NT2/D1 (cell line): ENCODE data around the gene LYSMD2.

Experiments used
- DNase-seq: peaks from one replicate; pipeline ENCODE4 v3.0.0-alpha.2; 2011; ENCODE audit warnings: low read depth, low spot score
- H3K27me3 ChIP-seq: 2 replicates; pipeline ENCODE4 v1.6.0; 2011; ENCODE audit warnings: mild to moderate bottlenecking; ENCODE audit not compliant: insufficient read length, insufficient read depth
- H3K36me3 ChIP-seq: 2 replicates; pipeline ENCODE4 v1.6.1; 2011; ENCODE audit warnings: mild to moderate bottlenecking, low read length, mixed read lengths; ENCODE audit not compliant: insufficient read depth, insufficient read length
- H3K4me1 ChIP-seq: 2 replicates; pipeline ENCODE4 v1.5.1; 2011; ENCODE audit not compliant: insufficient read depth, insufficient read length
- H3K4me3 ChIP-seq: 2 replicates; pipeline ENCODE4 v1.5.1; 2011; ENCODE audit warnings: low read depth; ENCODE audit not compliant: insufficient read length
- H3K9ac ChIP-seq: 2 replicates; pipeline ENCODE4 v1.6.0; 2011; ENCODE audit warnings: low read depth; ENCODE audit not compliant: insufficient read length
- H3K9me3 ChIP-seq: 2 replicates; pipeline ENCODE4 v1.5.1; 2011; ENCODE audit warnings: mild to moderate bottlenecking, low read length; ENCODE audit not compliant: insufficient read depth
- SUZ12 ChIP-seq: IDR thresholded peaks from 2 replicates; pipeline ENCODE4 v1.6.1; 2011; ENCODE audit not compliant: insufficient read length, insufficient read depth; ENCODE audit errors: extremely low read depth
- YY1 ChIP-seq: IDR thresholded peaks from 2 replicates; pipeline ENCODE4 v1.6.1; 2011; ENCODE audit not compliant: insufficient read length, insufficient read depth
- ZNF274 ChIP-seq: IDR thresholded peaks from 2 replicates; pipeline ENCODE4 v1.6.1; 2011; ENCODE audit warnings: mild to moderate bottlenecking, low read depth, low read length

Gene LYSMD2

DNA sequence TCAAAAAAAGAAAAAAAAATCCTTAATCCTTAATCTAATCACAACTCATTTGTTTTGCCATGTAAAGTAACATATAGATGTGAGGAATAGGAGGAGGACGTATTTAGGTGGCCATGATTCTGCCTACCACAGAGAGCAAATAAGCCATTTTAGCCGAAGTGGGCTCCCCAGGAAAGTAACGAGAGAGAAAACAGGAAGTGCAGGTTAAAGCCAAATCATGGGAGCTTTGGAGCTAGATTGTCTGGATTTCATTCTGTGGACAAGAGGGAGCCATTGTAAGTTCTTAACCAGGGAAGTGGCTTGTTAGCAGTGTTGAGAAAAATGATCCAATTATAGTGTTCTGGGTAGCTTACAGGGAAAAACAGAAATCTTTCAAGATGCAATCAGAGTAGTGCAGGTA lies 23.4 kb upstream of the LYSMD2 start:
- H3K27me3 ChIP-seq, result no peaks in the 10 kb centered on the region
- no peak for DNase-seq
- no peaks in the 10 kb centered on the region for H3K4me1 ChIP-seq
- no peak overlapping the region for H3K9ac ChIP-seq
- no peaks in the 10 kb centered on the region for H3K36me3 ChIP-seq
- H3K9me3 ChIP-seq, result no peaks in the 10 kb centered on the region
- H3K4me3 ChIP-seq, result no peak overlapping the region
- TF ChIP-seq SUZ12 (no peak), YY1 (no peak), ZNF274 (no peak)

DNA sequence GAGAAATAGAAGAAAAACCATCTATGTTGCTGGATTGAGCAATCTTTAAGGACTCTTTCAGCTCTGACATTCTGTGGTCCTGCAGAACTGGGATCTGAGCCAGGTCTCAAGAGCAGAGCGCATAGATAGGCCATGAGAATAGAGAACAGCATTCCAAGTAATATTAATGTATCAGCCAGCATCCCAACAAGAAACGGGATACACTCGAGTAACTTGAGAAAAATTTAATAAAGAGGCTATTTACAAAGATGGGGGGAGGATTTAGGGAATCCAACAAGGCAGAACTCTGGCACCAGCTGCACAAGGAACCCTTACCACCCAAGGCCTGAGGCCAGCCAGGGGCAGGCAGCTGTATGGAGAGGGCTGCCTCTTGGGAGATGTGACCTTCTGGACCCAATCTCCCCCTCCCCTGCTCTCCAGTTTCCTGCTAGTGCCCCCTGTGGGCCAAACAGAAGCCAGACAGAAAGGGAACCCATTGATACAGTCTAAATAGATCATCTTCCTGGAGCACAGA lies 22.2 kb upstream of the LYSMD2 start:
- H3K4me3 ChIP-seq, result no peak overlapping the region
- no peak for DNase-seq

DNA sequence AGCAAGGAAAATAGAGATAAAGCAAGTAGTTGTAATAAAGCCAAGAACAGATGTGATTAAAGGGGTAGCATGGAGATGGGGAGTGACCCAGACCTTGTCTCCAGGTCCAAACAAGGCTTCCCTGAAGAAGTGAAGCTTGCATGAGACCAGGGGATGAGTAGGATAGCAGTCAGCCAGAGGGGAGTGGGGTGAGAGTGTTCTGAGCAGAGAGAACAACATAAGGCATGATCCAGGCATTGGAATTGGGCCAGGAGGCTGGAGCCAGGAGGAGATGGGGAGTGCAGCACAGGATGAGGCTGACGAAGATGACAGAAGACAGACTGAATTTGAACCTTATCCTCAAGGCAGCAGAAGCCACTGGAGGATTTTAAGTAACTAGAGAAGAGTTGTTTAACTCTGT lies 21.2 kb upstream of the LYSMD2 start:
- DNase-seq, result no peak
- H3K4me3 ChIP-seq, result no peak overlapping the region
- no peaks in the 10 kb centered on the region for H3K9me3 ChIP-seq
- H3K9ac ChIP-seq, result no peak overlapping the region
- TF ChIP-seq YY1, result no peak
- no peak for TF ChIP-seq ZNF274
- no peak for TF ChIP-seq SUZ12
- H3K36me3 ChIP-seq, result no peaks in the 10 kb centered on the region
- H3K27me3 ChIP-seq, result peaks cover 5% of the 10 kb centered on the region
- H3K4me1 ChIP-seq, result no peaks in the 10 kb centered on the region

More for the DNA sequence above, 22.2 kb upstream of the LYSMD2 start:
- no peaks in the 10 kb centered on the region for H3K4me1 ChIP-seq
- no peaks in the 10 kb centered on the region for H3K36me3 ChIP-seq
- H3K9me3 ChIP-seq, result no peaks in the 10 kb centered on the region
- TF ChIP-seq YY1 (no peak), ZNF274 (no peak), SUZ12 (no peak)
- H3K27me3 ChIP-seq, result peaks cover 4% of the 10 kb centered on the region
- H3K9ac ChIP-seq, result no peak overlapping the region

DNA sequence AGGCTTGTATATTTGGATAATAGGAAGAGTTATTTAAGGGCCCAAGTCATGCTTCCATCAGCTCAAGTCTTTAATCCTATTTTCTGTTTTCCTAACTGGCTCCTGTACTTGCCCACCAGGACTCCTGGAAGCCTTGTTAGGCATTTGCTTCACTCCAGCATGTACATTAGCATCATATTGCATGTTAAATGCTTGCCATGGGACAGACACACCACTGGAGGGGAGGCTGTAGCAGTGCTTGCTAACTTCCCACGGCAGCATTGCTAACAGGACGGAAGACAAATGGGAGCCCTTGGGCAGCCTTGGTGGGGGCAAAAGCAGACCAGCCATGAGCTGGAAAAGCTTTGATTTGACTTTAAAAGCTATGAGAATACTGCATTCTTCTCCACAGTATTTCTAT lies 20.0 kb upstream of the LYSMD2 start:
- no peak for TF ChIP-seq YY1
- TF ChIP-seq ZNF274, result no peak
- TF ChIP-seq SUZ12, result no peak
- DNase-seq, result no peak
- peaks cover 17% of the 10 kb centered on the region for H3K27me3 ChIP-seq

DNA sequence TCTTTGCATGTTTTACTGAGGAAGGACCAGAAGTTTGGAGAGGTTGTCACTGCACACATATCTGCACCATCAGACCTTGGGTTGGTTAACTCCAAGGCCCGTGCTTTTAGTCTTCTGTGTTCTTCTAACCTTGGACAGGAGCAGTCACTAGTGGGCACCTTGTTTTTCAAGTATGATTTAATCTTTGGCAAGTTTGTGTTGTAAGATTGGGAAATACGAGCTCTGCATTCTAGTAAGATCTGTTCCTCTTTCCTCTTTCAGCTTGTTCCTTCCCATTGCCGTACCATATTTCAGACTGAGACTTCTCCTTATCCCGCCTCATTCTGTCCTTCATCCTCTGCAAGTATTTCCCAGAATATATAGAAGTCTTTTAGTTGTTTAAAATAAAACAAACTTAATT lies 19.0 kb upstream of the LYSMD2 start:
- no peak for DNase-seq
- no peaks in the 10 kb centered on the region for H3K36me3 ChIP-seq
- H3K4me1 ChIP-seq, result no peaks in the 10 kb centered on the region
- no peak overlapping the region for H3K4me3 ChIP-seq
- H3K27me3 ChIP-seq, result peaks cover 21% of the 10 kb centered on the region
- no peaks in the 10 kb centered on the region for H3K9me3 ChIP-seq
- H3K9ac ChIP-seq, result no peak overlapping the region
- no peak for TF ChIP-seq ZNF274
- no peak for TF ChIP-seq YY1
- no peak for TF ChIP-seq SUZ12

More for the DNA sequence above, 20.0 kb upstream of the LYSMD2 start:
- Histone ChIP-seq H3K36me3 (no peaks in the 10 kb centered on the region), H3K9ac (no peak overlapping the region), H3K4me1 (no peaks in the 10 kb centered on the region), H3K4me3 (no peak overlapping the region), H3K9me3 (no peaks in the 10 kb centered on the region)

DNA sequence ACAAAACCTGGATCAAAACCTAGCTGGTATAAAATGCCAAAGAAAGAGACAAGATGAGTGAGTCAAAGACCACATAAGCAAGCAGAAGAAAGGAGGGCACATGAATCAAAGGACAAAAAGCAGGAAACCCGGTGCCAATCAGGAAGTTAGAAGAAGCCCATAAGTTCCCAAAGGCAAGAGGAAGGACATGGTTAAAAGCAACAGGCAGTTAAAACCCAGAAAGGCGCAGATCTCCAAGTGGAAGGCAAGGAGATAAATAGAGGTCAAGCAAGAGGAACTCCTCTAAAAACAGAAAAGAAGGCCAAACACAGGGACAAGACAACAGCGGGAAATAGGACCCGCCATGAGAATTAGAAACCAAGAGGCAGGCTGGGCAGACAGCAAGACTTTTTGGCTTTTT lies 18.3 kb upstream of the LYSMD2 start:
- H3K27me3 ChIP-seq, result peaks cover 27% of the 10 kb centered on the region
- no peak overlapping the region for H3K9ac ChIP-seq
- no peaks in the 10 kb centered on the region for H3K36me3 ChIP-seq
- H3K9me3 ChIP-seq, result no peaks in the 10 kb centered on the region
- H3K4me3 ChIP-seq, result no peak overlapping the region
- TF ChIP-seq SUZ12, result no peak
- no peak for TF ChIP-seq ZNF274
- no peak for TF ChIP-seq YY1
- H3K4me1 ChIP-seq, result no peaks in the 10 kb centered on the region
- DNase-seq, result no peak

DNA sequence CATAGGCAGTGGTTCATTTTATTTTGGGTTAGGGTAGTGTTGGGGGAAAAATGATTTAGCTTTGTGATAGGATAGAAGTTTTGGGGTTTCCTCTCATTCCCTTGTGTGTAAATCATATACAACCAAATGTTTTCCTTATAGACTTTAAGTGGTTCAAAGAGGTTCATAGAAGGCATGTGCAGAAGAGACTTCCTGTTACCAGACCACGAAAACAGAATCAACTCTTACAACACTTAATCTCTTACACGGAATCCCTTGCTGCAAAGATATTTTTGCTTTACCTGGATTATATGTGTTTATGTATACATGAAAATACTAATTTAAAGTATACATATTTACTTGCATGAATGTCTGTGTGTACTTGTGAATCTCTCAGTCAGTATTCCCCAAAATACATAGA lies 16.8 kb upstream of the LYSMD2 start:
- no peaks in the 10 kb centered on the region for H3K4me1 ChIP-seq
- no peaks in the 10 kb centered on the region for H3K36me3 ChIP-seq
- no peak for TF ChIP-seq ZNF274
- TF ChIP-seq YY1, result no peak
- no peak for TF ChIP-seq SUZ12
- no peak for DNase-seq
- no peak overlapping the region for H3K4me3 ChIP-seq
- peaks cover 42% of the 10 kb centered on the region for H3K27me3 ChIP-seq
- no peaks in the 10 kb centered on the region for H3K9me3 ChIP-seq
- no peak overlapping the region for H3K9ac ChIP-seq

DNA sequence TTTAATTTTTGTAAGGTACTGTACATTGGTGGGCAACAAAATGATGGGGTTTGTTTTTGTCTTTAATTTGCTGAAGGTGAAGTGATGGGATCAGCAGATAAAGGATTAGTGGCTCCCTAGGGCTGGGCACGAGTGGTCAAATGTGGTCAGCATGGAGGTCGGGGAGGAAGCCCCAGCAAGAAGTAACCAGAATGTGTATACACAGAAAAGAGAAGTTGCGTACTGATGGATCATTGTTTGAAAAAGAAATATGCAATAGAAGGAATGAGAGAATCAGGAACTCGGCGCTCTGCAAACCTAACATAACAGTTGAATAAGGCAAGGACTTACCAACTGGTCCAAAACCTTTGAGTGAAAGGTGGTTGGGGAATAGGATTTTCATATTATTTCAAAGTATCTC lies 15.4 kb upstream of the LYSMD2 start:
- Histone ChIP-seq H3K27me3 (peaks cover 53% of the 10 kb centered on the region), H3K9me3 (no peaks in the 10 kb centered on the region), H3K36me3 (no peaks in the 10 kb centered on the region), H3K4me3 (no peak overlapping the region), H3K4me1 (no peaks in the 10 kb centered on the region), H3K9ac (no peak overlapping the region)
- TF ChIP-seq ZNF274 (no peak), SUZ12 (no peak), YY1 (no peak)
- DNase-seq, result no peak
